Measurements from ENCODE around the gene DACT3. TPM values are rescaled to one million over a fixed set of nuclear protein-coding genes. Genes with fewer than 3 reads are reported as not detected.

DACT3 gene
- total and polyA plus RNA-seq, 2 of the 13 experiments (the other 11 are each of a cell fraction or from before 2014, with no cell fraction given) = 0.04 TPM; not detected in 1

- TF ChIP-seq, protein P1, sequence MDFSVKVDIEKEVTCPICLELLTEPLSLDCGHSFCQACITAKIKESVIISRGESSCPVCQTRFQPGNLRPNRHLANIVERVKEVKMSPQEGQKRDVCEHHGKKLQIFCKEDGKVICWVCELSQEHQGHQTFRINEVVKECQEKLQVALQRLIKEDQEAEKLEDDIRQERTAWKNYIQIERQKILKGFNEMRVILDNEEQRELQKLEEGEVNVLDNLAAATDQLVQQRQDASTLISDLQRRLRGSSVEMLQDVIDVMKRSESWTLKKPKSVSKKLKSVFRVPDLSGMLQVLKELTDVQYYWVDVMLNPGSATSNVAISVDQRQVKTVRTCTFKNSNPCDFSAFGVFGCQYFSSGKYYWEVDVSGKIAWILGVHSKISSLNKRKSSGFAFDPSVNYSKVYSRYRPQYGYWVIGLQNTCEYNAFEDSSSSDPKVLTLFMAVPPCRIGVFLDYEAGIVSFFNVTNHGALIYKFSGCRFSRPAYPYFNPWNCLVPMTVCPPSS (IDR thresholded peaks at IDR 0.05) = no peak
- TF ChIP-seq ZNF468 (CRISPR knock-in tag; IDR thresholded peaks at IDR 0.05) (no peak), ETV6 (CRISPR knock-in tag; conservative IDR thresholded peaks at IDR 0.05) (no peak), RFXANK (CRISPR knock-in tag; IDR thresholded peaks at IDR 0.05) (peak; percentile 77; the same call in 1 of the 2 replicates), NCOA5 (CRISPR knock-in tag; IDR thresholded peaks at IDR 0.05) (no peak), SRF (IDR thresholded peaks at IDR 0.05; ENCODE audit: low read depth, low read length) (no peak), ZNF230 (CRISPR knock-in tag; IDR thresholded peaks at IDR 0.05) (no peak), RFXAP (CRISPR knock-in tag; IDR thresholded peaks at IDR 0.05; ENCODE audit: borderline replicate concordance) (peak; percentile 86; the same call in 1 of the 2 replicates), KLF11 (CRISPR knock-in tag; IDR thresholded peaks at IDR 0.05) (no peak), ZNF446 (CRISPR knock-in tag; IDR thresholded peaks at IDR 0.05) (peak; percentile 49; the same call in 1 of the 2 replicates), ZNF33A (CRISPR knock-in tag; IDR thresholded peaks at IDR 0.05; ENCODE audit: borderline replicate concordance) (no peak), ZBTB25 (CRISPR knock-in tag; IDR thresholded peaks at IDR 0.05) (peak; percentile 71; the same call in 1 of the 2 replicates), ZNF720 (CRISPR knock-in tag; IDR thresholded peaks at IDR 0.05) (no peak), FOXJ3 (CRISPR knock-in tag; IDR thresholded peaks at IDR 0.05; ENCODE audit: borderline replicate concordance) (no peak), HMG20B (CRISPR knock-in tag; conservative IDR thresholded peaks at IDR 0.05) (peak; percentile 69; the same call in 1 of the 2 replicates), FOSL2 (CRISPR knock-in tag; IDR thresholded peaks at IDR 0.05) (peak; percentile 73), TGIF2 (CRISPR knock-in tag; IDR thresholded peaks at IDR 0.05) (no peak), ZNF20 (CRISPR knock-in tag; IDR thresholded peaks at IDR 0.05) (no peak), MAFK (conservative IDR thresholded peaks at IDR 0.05 in 1 of 2, IDR thresholded peaks at IDR 0.05 in 1 of 2; ENCODE audit: low read length in 2 of 2) (no peak)
- TF ChIP-seq, protein P2, sequence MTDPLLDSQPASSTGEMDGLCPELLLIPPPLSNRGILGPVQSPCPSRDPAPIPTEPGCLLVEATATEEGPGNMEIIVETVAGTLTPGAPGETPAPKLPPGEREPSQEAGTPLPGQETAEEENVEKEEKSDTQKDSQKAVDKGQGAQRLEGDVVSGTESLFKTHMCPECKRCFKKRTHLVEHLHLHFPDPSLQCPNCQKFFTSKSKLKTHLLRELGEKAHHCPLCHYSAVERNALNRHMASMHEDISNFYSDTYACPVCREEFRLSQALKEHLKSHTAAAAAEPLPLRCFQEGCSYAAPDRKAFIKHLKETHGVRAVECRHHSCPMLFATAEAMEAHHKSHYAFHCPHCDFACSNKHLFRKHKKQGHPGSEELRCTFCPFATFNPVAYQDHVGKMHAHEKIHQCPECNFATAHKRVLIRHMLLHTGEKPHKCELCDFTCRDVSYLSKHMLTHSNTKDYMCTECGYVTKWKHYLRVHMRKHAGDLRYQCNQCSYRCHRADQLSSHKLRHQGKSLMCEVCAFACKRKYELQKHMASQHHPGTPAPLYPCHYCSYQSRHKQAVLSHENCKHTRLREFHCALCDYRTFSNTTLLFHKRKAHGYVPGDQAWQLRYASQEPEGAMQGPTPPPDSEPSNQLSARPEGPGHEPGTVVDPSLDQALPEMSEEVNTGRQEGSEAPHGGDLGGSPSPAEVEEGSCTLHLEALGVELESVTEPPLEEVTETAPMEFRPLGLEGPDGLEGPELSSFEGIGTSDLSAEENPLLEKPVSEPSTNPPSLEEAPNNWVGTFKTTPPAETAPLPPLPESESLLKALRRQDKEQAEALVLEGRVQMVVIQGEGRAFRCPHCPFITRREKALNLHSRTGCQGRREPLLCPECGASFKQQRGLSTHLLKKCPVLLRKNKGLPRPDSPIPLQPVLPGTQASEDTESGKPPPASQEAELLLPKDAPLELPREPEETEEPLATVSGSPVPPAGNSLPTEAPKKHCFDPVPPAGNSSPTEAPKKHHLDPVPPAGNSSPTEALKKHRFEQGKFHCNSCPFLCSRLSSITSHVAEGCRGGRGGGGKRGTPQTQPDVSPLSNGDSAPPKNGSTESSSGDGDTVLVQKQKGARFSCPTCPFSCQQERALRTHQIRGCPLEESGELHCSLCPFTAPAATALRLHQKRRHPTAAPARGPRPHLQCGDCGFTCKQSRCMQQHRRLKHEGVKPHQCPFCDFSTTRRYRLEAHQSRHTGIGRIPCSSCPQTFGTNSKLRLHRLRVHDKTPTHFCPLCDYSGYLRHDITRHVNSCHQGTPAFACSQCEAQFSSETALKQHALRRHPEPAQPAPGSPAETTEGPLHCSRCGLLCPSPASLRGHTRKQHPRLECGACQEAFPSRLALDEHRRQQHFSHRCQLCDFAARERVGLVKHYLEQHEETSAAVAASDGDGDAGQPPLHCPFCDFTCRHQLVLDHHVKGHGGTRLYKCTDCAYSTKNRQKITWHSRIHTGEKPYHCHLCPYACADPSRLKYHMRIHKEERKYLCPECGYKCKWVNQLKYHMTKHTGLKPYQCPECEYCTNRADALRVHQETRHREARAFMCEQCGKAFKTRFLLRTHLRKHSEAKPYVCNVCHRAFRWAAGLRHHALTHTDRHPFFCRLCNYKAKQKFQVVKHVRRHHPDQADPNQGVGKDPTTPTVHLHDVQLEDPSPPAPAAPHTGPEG (CRISPR knock-in tag; IDR thresholded peaks at IDR 0.05) = peak; percentile 47; the same call in 1 of the 2 replicates
- TF ChIP-seq, protein P3, sequence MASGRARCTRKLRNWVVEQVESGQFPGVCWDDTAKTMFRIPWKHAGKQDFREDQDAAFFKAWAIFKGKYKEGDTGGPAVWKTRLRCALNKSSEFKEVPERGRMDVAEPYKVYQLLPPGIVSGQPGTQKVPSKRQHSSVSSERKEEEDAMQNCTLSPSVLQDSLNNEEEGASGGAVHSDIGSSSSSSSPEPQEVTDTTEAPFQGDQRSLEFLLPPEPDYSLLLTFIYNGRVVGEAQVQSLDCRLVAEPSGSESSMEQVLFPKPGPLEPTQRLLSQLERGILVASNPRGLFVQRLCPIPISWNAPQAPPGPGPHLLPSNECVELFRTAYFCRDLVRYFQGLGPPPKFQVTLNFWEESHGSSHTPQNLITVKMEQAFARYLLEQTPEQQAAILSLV (CRISPR knock-in tag; IDR thresholded peaks at IDR 0.05; ENCODE audit: borderline replicate concordance) = peak; percentile 52; the same call in 1 of the 2 replicates
Observed at GRCh38 chr19:46600384-46601317, 60.3 kb downstream of the DACT3 start (continued).

Measured in HepG2 (cell line).